TTC549 (cell line): ENCODE data around the gene R3HDM4.
"Not testable (repeated sequence)": the region's sequence is repeated elsewhere in the genome, so short reads cannot be mapped to it uniquely, and the experiment has no call there.

ENCODE experiments used
- FAIRE-seq: peaks from 2 replicates; lab custom pipeline; 2012; peaks lifted over from hg19 to GRCh38; lab: Jason Lieb, UNC

The R3HDM4 gene

DNA sequence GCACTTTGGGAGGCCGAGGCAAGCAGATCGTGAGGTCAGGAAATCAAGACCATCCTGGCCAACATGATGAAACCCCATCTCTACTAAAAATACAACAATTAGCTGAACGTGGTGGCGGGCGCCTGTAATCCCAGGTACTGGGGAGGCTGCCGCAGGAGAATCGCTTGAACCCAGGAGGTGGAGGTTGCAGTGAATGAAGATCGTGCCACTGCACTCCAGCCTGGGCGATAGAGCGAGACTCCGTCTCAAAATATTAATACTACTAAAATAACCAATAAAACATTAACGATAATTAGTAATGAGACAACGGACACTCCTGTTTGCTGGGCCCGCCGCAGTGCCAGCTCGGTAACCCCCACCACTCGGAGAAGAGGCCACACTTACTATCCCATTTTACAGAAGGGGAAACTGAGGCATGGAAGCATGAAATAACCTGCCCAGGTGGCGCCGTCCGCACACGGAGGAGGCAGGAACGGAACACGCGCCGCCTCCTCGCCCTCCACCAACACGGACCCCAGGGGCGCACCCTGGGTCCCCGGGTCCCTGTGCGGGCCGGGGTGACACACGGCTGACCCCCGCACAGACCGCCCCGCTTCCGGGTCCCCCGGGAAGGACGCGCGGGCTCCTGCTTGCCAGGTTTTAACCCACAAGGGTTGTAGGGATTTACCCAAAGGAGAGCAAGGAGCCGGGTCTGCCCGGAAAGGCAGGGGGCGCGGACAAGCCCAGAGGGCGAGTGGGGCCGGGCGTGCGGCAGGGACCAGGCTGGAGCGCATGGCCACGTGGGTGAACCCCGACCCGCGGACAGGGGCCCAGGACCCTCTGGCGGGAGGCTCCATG, 1.6 kb downstream of the R3HDM4 start:
- FAIRE-seq: no peak

DNA sequence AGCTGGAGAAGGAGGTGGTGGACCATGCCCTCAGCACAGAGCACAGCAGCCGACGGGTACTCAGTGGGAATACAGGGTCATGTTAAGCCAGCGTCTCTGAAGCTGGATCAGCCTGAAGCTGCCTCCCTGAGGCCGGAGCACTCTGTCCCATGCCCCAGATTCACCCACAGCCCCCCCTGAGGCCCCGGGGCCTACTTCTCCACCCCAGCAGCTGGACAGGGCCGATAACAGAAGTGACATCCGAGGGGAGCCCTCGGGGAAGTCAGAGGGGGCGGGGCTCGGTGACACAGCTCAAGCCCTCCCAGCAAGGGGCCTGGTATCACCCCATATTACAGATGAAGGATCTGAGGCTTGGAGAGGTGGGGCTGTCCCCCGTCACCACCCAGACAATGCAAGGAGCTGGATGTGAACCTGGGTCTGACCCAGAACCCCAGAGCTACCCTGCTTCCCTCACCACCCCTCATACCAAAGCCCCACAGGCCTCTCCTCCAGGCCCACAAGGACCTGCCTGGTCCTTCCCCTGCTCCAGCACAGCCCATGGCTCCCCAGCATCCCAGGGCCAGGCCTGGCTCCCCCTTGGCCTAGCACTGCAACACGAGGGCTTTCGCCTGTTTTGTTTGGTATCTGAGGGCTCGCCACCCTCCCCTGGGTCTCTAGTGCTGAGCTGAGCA, 5.7 kb downstream of the R3HDM4 start:
- no peak for FAIRE-seq

DNA sequence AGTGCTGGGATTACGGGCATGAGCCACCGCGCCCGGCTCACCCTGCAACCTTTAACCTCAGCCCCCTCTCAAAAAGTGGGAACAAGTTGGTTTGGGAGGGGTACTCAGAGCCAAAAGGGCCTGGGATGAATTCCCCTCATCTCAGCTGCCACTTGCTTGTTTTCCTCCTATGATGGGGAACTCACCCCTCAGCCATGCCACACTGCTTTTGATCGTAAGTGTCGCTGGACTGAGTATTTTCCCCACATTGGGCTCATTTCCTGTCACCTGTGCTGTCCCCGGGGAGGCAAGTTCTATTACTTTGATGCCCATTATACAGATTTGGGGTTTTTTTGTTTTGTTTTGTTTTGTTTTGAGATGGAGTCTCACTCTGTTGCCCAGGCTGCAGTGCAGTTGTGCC, 6.5 kb downstream of the R3HDM4 start:
- FAIRE-seq: no peak

DNA sequence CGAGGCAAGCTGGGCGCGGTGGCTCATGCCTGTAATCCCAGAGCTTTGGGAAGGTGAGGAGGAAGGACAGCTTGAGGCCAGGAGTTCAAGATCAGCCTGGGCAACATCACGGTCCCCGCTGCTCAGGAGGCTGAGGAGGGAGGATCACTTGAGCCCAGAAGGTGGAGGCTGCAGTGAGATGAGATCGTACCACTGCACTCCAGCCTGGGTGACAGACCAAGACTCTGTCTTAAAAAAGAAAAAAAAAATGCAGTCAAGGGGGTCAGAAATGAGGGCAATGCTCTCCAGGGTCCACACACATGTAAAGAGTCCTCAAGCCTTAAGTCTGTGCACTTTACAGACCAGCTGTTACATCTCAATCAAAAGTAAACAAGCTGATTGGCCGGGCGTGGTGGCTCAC, 8.5 kb downstream of the R3HDM4 start:
- no peak for FAIRE-seq

DNA sequence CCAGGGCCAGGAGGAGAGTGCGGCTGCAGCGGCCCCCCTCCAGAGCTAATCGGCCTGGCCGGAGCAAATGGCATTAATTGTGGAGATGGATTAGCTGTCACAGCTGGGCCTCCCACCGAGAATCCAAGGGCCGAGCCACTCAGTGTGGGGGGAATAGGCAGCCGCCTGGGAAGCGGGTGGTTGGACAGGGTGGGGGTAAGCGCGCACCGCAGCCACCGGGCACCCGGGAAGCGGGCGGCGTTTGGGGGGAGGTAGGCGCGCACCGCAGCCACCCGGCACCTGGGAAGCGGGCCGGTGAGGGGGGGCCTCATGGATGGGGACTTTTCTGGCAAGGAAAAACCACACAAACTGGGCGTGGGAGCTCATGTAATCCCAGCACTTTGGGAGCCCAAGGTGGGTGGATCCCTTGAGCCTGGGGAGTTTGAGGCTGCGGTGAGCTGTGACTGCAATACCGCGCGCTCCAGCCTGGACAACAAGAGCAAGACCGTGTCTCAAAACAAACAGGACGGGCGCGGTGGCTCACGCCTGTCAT, 9.7 kb downstream of the R3HDM4 start:
- no peak for FAIRE-seq

DNA sequence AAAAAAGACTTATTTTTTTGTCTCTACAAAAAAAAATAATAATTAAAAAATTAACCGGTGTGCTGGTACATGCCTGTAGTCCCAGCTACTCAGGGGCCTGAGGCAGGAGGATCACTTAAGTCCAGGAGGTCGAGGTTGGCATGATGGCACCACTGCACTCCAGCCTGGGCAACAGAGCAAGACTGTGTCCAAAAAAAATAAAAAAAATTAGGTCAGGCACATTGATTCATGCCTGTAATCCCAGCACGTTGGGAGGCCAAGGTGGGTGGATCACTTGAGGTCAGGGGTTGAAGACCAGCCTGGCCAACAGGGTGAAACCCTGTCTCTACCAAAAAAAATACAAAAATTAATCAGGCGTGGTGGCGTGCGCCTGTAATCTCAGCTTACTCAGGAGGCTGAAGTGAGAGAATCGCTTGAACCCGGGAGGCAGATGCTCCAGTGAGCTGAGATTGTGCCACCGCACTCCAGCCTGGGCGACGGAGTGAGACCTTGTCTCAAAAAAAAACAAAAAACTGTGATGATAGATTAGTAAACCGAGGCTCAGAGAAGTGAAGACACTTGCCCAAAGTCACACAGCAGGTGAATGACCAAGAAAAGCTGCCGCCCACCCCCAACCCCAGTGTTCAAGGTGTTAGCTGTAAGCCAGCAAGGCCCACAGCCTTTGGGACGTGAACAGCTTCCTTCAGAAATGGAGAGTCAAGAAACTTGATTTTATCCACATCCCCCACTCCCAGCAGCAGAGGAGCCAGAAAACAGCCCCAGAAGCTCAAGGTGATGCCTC, 10.4 kb downstream of the R3HDM4 start:
- FAIRE-seq: no peak

DNA sequence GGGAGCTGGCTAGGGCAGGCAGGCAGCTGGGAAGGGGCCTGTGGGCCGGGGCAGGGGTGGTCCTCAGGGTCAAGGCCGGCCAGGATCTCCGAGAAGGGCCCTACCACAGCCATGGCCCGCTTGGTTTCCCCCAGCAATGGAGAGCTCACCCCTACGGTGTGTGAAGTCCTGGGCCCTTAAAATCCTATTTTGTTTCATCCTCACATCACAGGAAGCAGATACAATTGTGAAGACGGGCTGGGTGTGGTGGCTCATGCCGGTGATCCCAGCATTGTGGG, 11.0 kb downstream of the R3HDM4 start:
- FAIRE-seq: no peak

DNA sequence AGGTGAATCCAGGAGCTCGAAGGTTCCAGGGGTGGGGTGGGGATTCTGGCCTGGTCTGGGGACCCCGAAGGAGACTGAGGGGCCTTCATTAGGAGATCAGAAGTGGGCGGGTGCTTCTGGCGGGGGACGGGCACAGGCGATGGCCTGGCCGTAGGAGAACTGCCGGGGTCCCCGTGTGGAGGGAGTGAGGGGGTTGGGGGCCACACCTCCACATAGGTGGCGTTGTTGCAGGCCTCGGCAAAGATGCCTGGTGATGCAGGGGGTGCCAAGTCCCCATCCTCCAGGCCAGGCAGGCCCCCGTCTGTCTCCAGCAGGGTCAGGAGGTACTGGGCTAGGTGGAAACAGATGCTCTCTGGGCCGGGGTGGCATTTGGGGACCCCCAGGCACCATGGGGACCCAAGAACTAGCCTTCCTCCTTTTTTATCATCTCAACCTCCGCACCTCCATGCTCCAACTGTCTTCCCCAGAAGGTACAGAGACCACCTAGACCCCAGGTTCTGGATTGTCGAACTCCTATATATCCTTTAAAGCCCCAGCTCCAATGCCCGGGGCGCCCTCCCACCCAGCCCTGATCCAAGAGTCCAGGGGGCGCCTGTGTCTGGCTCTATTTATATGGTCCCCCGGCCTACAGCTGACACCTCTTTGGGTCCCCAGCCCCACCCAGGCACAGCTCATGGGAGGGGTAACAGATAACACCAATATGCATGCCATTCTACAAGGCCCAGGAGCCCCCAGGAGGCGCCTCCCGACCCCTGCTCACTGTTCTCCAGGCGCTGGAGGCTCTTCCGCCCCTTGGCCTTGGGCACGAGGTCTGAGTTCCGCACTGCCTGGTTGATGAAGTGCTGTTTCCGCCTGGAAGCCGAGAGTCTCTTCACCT, 11.6 kb downstream of the R3HDM4 start:
- FAIRE-seq: no peak

DNA sequence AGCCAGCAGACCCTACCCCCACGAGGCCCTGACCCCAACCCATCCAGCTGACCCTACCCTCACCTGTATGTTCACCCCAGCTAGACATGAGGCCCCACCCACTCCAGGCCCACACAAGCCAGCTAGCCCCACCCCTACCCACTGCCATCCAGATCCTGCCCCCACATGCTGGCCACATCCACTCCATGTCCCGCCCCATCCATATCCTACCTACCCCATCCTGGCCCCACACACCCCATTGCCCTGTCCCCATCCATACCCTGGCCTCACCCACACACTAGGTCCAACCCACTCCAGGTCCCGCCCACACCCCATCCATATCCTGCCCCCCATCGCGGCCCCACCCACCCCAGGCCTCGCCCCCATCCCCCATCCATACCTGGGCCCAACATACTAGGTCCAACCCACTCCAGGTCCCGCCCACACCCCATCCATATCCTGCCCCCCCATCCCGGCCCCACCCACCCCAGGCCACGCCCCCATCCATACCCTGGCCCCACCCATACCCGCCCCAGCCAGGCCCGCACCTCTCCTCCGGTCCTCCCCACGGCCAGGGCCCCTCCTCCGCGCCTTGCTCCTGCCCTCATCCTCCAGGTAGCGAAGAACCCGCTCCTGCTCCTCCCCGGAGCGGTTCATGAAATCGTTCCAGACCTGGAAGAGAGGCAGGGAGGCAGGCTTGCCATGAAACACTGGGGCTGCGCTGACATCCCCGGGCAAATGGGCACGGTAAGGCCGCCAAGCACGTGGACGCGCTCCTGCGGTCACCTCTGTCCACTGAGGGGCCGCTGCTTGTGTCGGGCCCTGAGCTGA, 12.5 kb downstream of the R3HDM4 start:
- FAIRE-seq: no peak

DNA sequence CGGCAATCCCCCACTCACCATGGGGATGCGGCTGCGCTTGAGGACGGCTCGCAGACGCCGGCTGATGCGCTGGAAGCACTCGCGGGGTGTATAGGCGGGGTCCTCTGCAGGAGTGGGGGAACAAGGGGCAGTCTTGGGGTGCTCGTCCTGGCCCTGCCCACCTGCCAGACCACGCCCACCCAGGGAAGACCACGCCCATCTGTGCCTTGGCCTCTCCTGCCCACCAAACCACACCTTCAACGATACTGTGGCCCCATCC, 13.0 kb downstream of the R3HDM4 start:
- FAIRE-seq: no peak

DNA sequence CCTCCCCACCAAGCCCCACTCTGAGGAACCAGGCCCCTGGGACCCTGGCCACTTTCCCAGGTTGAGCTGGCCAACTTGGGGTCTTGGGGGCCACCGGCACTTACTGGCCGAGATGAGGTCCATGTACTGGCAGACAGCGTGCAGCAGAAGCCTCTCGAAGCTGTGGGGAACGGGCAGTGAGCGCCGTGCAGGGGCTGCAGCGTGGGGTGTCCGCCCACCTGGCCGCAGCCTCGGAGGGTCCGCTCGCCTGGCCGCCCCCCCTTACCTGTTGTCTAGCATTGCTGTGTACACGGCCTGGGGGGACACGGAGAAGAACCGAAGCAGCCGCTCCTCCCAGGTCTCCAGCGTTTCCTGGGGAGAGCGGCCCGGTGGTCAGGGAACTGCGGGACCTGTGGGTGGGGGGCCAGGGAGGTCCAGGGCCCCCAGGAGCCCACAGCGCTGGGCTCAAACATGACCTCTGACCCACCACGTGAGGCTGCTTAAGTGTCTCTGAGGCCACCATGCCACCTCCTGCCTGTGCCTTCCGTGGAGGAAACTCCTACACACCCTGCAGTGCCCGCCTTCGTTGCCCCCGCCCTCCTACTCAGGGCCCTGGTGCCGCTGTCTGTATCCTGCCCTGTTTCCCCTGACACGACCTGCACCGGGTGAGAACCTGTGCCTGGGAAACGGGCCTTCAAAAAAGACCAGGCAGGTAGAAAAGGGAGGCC, 13.5 kb downstream of the R3HDM4 start:
- FAIRE-seq: no peak

DNA sequence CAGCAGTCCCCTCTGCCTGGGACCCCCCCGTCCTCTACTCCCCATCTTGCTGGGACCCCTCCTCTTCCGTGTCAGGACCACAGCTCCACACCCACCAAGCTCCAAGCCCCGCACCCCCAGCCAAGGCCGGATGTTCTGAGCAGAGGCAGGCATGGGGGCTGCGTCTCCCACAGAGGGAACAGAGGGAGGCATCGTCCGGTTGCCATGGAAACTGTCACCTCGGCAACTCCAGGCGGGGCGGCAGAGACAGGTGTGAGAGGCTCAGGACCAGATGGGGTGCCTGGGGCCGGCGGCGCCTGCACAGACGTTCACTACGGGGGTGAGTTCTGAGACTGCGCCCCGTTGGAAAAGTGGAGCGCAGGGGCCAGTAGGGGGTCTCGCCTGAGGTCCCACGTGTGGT, 14.4 kb downstream of the R3HDM4 start:
- no peak for FAIRE-seq

DNA sequence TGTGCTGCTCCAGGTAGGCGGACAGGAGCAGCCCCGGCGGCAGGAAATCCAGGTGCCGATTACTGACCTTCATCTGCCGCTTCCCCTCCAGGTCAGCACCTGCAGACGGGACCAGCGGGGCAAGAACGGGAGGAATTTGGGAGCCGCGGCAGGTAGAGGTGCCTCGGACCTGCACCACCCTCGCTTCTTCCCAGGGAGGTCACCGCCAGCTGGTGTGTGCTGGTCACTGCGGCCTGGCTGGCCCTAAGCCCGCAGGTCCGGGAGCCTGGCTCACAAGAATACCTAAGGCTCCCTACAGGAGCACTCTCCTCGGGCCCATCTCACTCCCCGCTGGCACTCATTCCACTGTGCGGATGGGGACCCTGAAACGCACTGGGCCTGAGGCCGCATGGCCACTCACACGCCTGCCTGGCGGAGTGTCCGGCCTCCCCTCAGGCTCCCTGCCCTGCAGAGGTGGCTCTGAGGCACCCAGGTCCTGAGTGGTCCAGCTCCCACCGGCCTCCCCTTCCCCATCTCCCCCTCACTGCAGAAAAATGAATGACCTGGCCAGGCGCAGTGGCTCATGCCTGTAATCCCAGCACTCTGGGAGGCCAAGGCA, 15.5 kb downstream of the R3HDM4 start:
- no peak for FAIRE-seq

DNA sequence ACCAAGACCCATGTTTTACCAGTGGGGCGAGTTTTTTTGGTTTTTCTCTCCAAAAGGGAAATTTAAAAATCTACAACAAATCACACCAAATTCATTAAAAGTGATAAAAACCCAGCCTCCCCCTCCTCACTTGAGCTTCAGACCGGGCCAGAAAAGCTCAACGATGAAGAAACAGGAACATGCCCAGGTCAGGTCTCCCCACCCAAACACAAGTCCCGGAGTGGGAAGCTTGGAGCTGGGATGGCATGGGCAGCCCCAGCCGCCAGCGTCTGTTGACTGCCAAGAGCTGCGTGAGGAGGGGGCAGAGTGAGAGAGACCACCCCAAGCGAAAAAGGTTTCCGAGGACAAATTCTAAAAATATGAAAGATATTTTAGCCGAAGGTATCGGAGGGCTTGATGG, 16.0 kb downstream of the R3HDM4 start:
- FAIRE-seq: no peak

DNA sequence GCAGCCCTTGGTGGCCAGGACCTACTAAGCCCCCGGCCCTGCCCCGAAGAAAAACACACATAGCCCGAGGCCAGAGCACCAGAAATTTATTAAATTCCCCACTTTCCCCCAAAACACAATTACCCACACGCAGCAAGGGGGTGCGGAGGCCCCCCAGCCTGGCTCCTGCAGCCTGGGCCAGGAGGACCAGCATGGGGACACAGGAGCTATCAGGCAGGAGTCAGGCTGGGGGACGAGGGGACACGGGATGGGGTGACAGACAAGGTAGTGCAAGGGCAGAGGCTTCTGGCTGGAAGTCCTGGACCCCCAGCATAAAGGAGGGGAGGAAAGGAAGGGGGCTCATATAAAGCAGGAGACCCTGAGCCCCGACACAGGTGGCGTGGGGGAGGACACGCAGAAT, 16.6 kb downstream of the R3HDM4 start:
- no peak for FAIRE-seq

DNA sequence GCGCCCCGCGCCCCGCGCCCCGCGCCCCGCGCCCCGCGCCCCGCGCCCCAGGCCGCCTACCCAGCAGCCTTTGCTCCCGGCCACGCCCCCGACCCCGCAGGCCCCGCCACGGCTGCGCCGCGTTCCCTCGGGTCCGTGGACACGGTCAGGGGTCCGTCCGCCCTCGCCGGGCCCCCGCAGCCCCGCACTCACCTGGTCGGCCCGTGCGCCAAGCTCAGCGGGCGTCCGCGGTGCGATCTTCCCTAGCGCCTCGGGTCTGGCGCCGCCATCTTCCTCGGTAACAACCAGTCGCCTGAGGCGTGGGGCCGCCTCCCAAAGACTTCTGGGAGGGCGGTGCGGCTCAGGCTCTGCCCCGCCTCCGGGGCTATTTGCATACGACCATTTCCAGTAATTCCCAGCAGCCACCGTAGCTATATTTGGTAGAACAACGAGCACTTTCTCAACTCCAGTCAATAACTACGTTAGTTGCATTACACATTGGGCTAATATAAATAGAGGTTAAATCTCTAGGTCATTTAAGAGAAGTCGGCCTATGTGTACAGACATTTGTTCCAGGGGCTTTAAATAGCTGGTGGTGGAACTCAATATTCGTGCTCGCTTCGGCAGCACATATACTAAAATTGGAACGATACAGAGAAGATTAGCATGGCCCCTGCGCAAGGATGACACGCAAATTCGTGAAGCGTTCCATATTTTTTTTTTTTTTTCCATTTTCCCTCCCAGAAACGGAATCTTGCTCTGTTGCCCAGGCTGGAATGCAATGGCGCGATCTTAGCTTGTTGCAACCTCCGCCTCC, 19.9 kb downstream of the R3HDM4 start, which contains the start of the genes MED16 and RNU6-9:
Gene MED16, minus strand, starts transcription at position 294 of the 796 bp plus-strand sequence. CDS start 2,056 bp downstream, outside the sequence.
Gene RNU6-9, plus strand, starts transcription at position 591 of the 796 bp plus-strand sequence.
- FAIRE-seq: peak; percentile 7

DNA sequence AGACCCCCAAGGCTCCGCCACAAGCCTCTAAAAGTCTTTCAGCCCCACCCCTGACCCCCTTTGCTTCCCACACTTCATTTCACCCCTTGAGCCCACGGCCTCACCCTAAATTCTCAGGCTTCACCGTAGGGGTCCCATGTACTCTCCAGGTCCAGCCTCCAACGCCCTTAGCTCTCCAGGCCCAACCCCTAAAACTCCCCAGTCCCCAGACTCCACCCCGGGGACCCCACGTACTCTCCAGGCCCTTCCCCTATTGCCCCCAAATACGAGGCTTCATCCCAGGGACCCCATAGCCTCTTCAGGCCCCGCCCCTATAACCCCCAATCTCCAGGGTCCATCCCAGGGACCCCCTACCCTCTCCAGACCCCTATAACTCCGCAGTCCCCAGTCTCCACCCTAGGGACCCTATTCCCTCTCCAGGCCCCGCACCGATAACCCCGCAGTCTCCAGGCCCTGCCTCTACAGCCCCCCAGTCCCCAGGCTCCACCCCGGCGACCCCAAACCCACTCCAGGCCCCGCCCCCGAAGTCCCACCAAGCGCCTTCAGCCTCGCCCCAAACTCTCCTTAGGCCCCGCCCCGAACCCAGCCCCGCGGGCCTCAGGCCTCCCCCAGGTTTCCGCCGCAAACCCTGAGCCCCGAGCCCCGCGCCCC, 20.7 kb downstream of the R3HDM4 start:
- no peak for FAIRE-seq

DNA sequence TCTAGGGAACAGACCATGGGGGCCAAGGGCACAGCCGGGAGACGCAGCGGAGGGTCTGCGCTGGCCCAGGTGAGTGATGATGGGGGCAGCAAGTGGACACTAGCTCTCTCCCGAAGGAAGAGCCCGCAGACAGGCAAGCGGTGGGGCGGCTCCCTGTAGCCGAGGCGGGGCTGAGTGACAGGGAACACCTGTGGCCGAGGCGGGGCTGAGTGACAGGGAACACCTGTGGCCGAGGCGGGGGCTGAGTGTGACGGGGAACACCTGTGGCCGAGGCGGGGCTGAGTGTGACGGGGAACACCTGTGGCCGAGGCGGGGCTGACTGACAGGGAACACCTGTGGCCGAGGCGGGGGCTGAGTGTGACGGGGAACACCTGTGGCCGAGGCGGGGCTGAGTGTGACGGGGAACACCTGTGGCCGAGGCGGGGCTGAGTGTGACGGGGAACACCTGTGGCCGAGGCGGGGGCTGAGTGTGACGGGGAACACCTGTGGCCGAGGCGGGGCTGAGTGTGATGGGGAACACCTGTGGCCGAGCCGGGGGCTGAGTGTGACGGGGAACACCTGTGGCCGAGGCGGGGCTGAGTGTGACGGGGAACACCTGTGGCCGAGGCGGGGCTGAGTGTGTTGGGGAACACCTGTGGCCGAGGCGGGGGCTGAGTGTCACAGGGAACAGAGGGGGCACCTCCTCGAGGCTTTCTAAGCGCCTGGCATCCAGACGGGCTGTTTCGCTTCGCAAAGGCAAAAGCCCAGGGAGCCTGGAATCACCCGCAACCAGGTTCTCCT, 21.4 kb downstream of the R3HDM4 start:
- FAIRE-seq: not testable (repeated sequence)
